ENCODE results near the gene CPXM1.
"Not testable (repeated sequence)": the region's sequence is repeated elsewhere in the genome, so short reads cannot be mapped to it uniquely, and the experiment has no call there.

The CPXM1 gene

GRCh38 chr20:2800521-2801285 is at the start of gene CPXM1:
Gene CPXM1 (minus strand): TSS chr20:2800627. CDS start chr20:2800572, 55 bp downstream.
- no peak for DNase-seq

GRCh38 chr20:2849529-2849928 is 49.1 kb upstream of the CPXM1 start:
- no peak for DNase-seq

GRCh38 chr20:2847802-2848201 is 47.4 kb upstream of the CPXM1 start:
- no peak for DNase-seq

GRCh38 chr20:2846698-2847097 is 46.3 kb upstream of the CPXM1 start:
- DNase-seq = no peak

- no peak for DNase-seq
Measured at GRCh38 chr20:2845607-2846006, 45.2 kb upstream of the CPXM1 start.

- DNase-seq = no peak
Measured at GRCh38 chr20:2840967-2841531, 40.6 kb upstream of the CPXM1 start.

GRCh38 chr20:2840138-2840966 is 39.9 kb upstream of the CPXM1 start, which contains the start of the genes PCED1A and VPS16:
Gene PCED1A (minus strand): TSS chr20:2840655. CDS start chr20:2839912, 743 bp downstream.
Gene VPS16 (plus strand): TSS chr20:2840745. CDS start chr20:2840775, 30 bp downstream.
- DNase-seq = peak; percentile 98

GRCh38 chr20:2839732-2840137 is 39.3 kb upstream of the CPXM1 start:
- no peak for DNase-seq

GRCh38 chr20:2838847-2839671 is 38.6 kb upstream of the CPXM1 start:
- DNase-seq = no peak

GRCh38 chr20:2838170-2838797 is 37.9 kb upstream of the CPXM1 start:
- DNase-seq = peak; percentile 55

- DNase-seq = no peak
Measured at GRCh38 chr20:2837221-2837960, 37.0 kb upstream of the CPXM1 start.

- DNase-seq = no peak
Measured at GRCh38 chr20:2836035-2836434, 35.6 kb upstream of the CPXM1 start.

GRCh38 chr20:2835331-2835796 is 34.9 kb upstream of the CPXM1 start:
- no peak for DNase-seq

GRCh38 chr20:2834401-2835110 is 34.1 kb upstream of the CPXM1 start:
- no peak for DNase-seq

- DNase-seq = no peak
Measured at GRCh38 chr20:2833761-2834160, 33.3 kb upstream of the CPXM1 start.

GRCh38 chr20:2831206-2831605 is 30.8 kb upstream of the CPXM1 start:
- not testable (repeated sequence) for DNase-seq

- no peak for DNase-seq
Measured at GRCh38 chr20:2829376-2829775, 28.9 kb upstream of the CPXM1 start.

GRCh38 chr20:2826655-2827054 is 26.2 kb upstream of the CPXM1 start:
- DNase-seq = no peak

GRCh38 chr20:2825761-2826160 is 25.3 kb upstream of the CPXM1 start:
- DNase-seq = no peak

GRCh38 chr20:2822073-2822472 is 21.6 kb upstream of the CPXM1 start:
- DNase-seq = peak; percentile 67

All from activated CD8-positive, alpha-beta memory T cell treated with anti-CD3 and anti-CD28 coated beads for 24 hours (primary cell).